ENCODE data around the gene CNTNAP5.

CNTNAP5 gene

GRCh38 chr2:124692707-124693106 is 667.6 kb downstream of the CNTNAP5 start:
- no peak overlapping the region for H3K4me3 ChIP-seq (ENCODE audit: low read depth, low read length)
- TF ChIP-seq CTCF (IDR thresholded peaks at IDR 0.05; ENCODE audit: low read depth, low read length), result no peak

DNA sequence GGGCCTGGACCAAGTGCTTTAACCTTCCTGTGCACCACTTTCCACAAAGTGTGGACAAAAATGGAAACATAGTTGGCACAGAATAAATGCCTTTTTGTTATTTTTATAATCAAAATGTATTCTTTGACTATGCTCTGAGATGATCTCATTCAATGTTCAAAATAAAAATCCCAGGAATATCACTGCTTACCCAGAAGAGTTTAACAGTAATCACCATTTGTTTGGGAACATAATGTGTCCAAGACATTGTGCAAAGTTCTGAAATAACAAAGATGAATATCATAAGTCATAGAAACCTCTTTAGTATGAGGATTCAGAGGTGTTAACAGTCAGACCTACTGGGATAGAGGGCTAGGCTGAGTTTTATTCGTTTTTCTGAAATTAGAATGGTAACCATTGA is 668.1 kb downstream of the CNTNAP5 start:
- H3K4me3 ChIP-seq (ENCODE audit: low read depth, low read length), result no peak overlapping the region
- TF ChIP-seq CTCF (IDR thresholded peaks at IDR 0.05; ENCODE audit: low read depth, low read length), result no peak

- H3K4me3 ChIP-seq (ENCODE audit: low read depth, low read length), result no peak overlapping the region
- no peak for TF ChIP-seq CTCF (IDR thresholded peaks at IDR 0.05; ENCODE audit: low read depth, low read length)
Measured at GRCh38 chr2:124698979-124699565, 674.0 kb downstream of the CNTNAP5 start.

DNA sequence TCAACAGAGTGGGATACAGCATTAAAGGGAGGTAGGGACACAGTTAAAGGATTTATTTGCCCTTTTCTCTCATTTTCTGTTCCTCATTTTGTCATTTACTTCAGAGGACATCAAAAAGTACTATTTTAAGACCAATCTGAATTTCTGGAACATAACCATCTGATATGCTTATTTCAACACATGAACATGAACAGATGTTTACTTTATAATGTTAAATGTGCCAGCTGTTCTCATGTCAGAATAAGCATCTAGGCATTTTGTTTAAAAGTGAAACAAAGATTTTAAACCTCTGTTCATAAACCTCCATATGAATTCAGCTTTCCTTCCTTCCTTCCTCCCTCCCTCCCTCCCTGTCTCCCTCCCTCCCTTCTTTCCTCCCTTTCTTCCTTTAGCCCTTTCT is 677.7 kb downstream of the CNTNAP5 start:
- H3K4me3 ChIP-seq (ENCODE audit: low read depth, low read length), result no peak overlapping the region
- no peak for TF ChIP-seq CTCF (IDR thresholded peaks at IDR 0.05; ENCODE audit: low read depth, low read length)

- TF ChIP-seq CTCF (IDR thresholded peaks at IDR 0.05; ENCODE audit: low read depth, low read length), result no peak
- no peak overlapping the region for H3K4me3 ChIP-seq (ENCODE audit: low read depth, low read length)
Measured at GRCh38 chr2:124704071-124704925, 679.2 kb downstream of the CNTNAP5 start.

DNA sequence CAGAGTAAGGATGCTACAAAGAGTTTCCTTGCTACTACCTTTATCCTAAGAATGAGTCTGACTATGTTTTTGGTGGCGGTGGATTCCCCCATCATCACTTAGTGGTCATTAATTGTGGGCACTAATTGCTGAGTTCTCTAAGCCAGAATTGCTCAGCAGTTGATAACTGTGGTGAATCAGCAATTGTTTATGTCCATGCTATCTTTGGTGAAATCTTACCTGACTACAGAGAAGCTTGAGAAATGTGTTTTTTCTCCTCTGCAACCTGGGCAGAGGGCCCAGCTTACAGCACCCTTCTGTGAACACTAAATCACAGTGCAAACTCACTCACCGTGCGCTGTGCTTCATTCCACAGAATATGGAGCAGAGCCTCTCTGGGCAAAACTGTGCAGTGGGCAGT is 683.6 kb downstream of the CNTNAP5 start:
- TF ChIP-seq CTCF (IDR thresholded peaks at IDR 0.05; ENCODE audit: low read depth, low read length), result no peak
- no peak overlapping the region for H3K4me3 ChIP-seq (ENCODE audit: low read depth, low read length)

GRCh38 chr2:124713969-124714368 is 688.9 kb downstream of the CNTNAP5 start:
- no peak for TF ChIP-seq CTCF (IDR thresholded peaks at IDR 0.05; ENCODE audit: low read depth, low read length)
- no peak overlapping the region for H3K4me3 ChIP-seq (ENCODE audit: low read depth, low read length)
